NCI-H1092 (cell line): ENCODE data around the gene CUX1.

Experiments
- DNase-seq: peaks from one replicate; lab custom pipeline; 2025; lab: John Stamatoyannopoulos, UW

CUX1 gene

GRCh38 chr7:102185796-102186195, 368.4 kb downstream of the CUX1 start:
- no peak for DNase-seq

GRCh38 chr7:102186306-102186705, 368.9 kb downstream of the CUX1 start:
- DNase-seq: no peak

- DNase-seq: no peak
These were observed 371.3 kb downstream of the CUX1 start for GRCh38 chr7:102188746-102189145.

GRCh38 chr7:102189756-102190155, 372.3 kb downstream of the CUX1 start:
- DNase-seq: no peak

GRCh38 chr7:102190776-102191350, 373.4 kb downstream of the CUX1 start:
- no peak for DNase-seq

GRCh38 chr7:102191556-102192379, 374.3 kb downstream of the CUX1 start:
- no peak for DNase-seq

GRCh38 chr7:102192790-102193189, 375.4 kb downstream of the CUX1 start:
- no peak for DNase-seq

GRCh38 chr7:102193806-102194205, 376.4 kb downstream of the CUX1 start:
- no peak for DNase-seq

GRCh38 chr7:102195361-102195760, 377.9 kb downstream of the CUX1 start:
- DNase-seq: no peak

GRCh38 chr7:102196028-102196427, 378.6 kb downstream of the CUX1 start:
- no peak for DNase-seq

- DNase-seq: no peak
These were observed 379.7 kb downstream of the CUX1 start for GRCh38 chr7:102197161-102197560.

GRCh38 chr7:102197599-102197998, 380.2 kb downstream of the CUX1 start:
- no peak for DNase-seq

GRCh38 chr7:102198417-102198956, 381.1 kb downstream of the CUX1 start:
- DNase-seq: no peak

- DNase-seq: no peak
These were observed 384.1 kb downstream of the CUX1 start for GRCh38 chr7:102201576-102201975.

- no peak for DNase-seq
These were observed 385.1 kb downstream of the CUX1 start for GRCh38 chr7:102202556-102202955.

GRCh38 chr7:102203218-102203617, 385.8 kb downstream of the CUX1 start:
- DNase-seq: no peak

GRCh38 chr7:102204212-102204611, 386.8 kb downstream of the CUX1 start:
- no peak for DNase-seq

- no peak for DNase-seq
These were observed 388.5 kb downstream of the CUX1 start for GRCh38 chr7:102205915-102206314.

GRCh38 chr7:102208826-102209225, 391.4 kb downstream of the CUX1 start:
- DNase-seq: no peak

GRCh38 chr7:102210787-102211186, 393.4 kb downstream of the CUX1 start:
- DNase-seq: no peak

GRCh38 chr7:102211590-102212550, 394.4 kb downstream of the CUX1 start:
- DNase-seq: no peak

- no peak for DNase-seq
These were observed 397.1 kb downstream of the CUX1 start for GRCh38 chr7:102214477-102215072.
